RWPE2 (cell line): ENCODE results near the gene TUBA1C.

Source experiments
- ATAC-seq: fragments of 200-7000 bp; cut with Tn5 transposase; 3 replicates; pipeline ENCODE4 v1.9.1; 2021; ENCODE audit warnings: low read depth
- DNase-seq: peaks from one replicate; pipeline ENCODE4 v3.0.0-alpha.2; 2020; ENCODE audit warnings: low spot score
- H3K27ac ChIP-seq: fragments of 450-650 bp; 2 replicates; pipeline ENCODE4 v1.5.1; 2017; ENCODE audit warnings: mild to moderate bottlenecking; ENCODE audit not compliant: poor library complexity, severe bottlenecking
- H3K27me3 ChIP-seq: fragments of 250-450 bp; sonication (Bioruptor Pico); 2 replicates; pipeline ENCODE4 v1.5.1; 2021; ENCODE audit warnings: mild to moderate bottlenecking, moderate library complexity; ENCODE audit not compliant: insufficient read depth, poor library complexity, severe bottlenecking
- H3K36me3 ChIP-seq: fragments of 250-450 bp; sonication (Bioruptor Pico); 2 replicates; pipeline ENCODE4 v1.5.1; 2020; ENCODE audit warnings: low read depth, mild to moderate bottlenecking, moderate library complexity
- H3K4me1 ChIP-seq: fragments of 250-450 bp; sonication (Bioruptor Pico); 2 replicates; pipeline ENCODE4 v1.5.1; 2021; ENCODE audit warnings: mild to moderate bottlenecking, moderate library complexity; ENCODE audit not compliant: insufficient read depth, poor library complexity, severe bottlenecking
- H3K4me3 ChIP-seq: fragments of 250-450 bp; sonication (Bioruptor Pico); 2 replicates; pipeline ENCODE4 v1.5.1; 2021; ENCODE audit warnings: mild to moderate bottlenecking, moderate library complexity; ENCODE audit not compliant: severe bottlenecking
- H3K9me3 ChIP-seq: fragments of 250-450 bp; sonication (Bioruptor Pico); 2 replicates; pipeline ENCODE4 v1.5.1; 2021; ENCODE audit warnings: mild to moderate bottlenecking, moderate library complexity; ENCODE audit not compliant: severe bottlenecking
- TF ChIP-seq, protein P1 (sequence below): fragments of 450-650 bp; IDR thresholded peaks from one replicate; pipeline ENCODE4 v1.5.1; 2017; ENCODE audit warnings: mild to moderate bottlenecking, moderate library complexity; ENCODE audit not compliant: poor library complexity, severe bottlenecking

TUBA1C gene

DNA sequence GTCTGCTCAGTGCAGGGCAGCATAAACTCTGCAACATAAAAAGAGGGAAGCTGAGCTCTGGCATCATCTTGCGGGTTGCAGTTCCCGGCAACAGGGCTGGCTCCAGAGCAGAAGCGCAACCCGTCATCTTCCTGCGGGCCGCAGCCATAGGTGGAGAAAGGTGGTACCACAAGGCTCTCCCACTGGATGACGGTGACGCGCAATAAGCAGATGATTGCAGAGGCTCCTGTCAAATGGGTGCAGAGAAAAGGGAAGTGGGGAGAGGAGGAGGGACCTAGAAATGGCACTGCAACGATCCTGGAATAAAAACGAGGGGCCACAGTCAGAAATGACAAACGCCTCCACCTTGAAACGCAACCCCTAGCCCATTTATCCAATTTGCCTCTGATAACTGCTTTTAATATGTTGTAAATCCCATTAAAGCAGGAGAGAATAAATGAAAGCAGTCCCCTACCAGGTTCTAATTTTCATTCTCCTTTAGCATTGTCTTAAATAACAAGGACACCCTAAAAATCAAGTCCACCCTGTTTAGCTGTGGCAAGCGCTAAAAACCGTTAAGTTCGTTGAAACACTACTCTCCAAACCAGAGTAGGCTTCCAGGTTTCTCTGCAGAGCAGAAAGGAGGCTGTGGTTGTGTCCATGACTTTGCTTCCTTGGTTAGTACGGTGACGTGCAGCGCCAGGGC is 30.9 kb upstream of the TUBA1C start:
- TF ChIP-seq, protein P1, sequence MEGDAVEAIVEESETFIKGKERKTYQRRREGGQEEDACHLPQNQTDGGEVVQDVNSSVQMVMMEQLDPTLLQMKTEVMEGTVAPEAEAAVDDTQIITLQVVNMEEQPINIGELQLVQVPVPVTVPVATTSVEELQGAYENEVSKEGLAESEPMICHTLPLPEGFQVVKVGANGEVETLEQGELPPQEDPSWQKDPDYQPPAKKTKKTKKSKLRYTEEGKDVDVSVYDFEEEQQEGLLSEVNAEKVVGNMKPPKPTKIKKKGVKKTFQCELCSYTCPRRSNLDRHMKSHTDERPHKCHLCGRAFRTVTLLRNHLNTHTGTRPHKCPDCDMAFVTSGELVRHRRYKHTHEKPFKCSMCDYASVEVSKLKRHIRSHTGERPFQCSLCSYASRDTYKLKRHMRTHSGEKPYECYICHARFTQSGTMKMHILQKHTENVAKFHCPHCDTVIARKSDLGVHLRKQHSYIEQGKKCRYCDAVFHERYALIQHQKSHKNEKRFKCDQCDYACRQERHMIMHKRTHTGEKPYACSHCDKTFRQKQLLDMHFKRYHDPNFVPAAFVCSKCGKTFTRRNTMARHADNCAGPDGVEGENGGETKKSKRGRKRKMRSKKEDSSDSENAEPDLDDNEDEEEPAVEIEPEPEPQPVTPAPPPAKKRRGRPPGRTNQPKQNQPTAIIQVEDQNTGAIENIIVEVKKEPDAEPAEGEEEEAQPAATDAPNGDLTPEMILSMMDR: no peak
- Histone ChIP-seq H3K9me3 (no peaks in the 10 kb centered on the region), H3K4me1 (no peaks in the 10 kb centered on the region), H3K27me3 (no peaks in the 10 kb centered on the region), H3K4me3 (peak overlapping the region; percentile 43), H3K36me3 (no peaks in the 10 kb centered on the region), H3K27ac (peak overlapping the region; percentile 61)
- no peak for DNase-seq
- ATAC-seq: no peak

DNA sequence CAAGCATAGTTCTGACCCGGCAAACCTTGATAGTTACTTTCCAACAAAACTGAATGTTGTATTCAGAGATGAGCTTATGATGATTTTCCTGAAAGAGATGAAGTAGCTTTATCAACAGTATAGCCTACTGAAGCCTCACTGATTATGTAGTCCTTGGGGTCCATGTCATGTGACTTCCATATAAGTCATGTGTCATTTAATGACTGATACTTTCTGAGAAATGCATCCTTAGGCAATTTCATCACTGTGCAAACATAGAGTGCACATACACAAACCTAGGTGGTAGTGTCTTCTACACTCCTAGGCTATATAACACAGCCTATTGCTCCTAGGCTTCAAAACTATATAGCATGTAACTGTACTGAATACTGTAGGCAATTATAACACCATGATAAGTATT is 28.5 kb upstream of the TUBA1C start:
- Histone ChIP-seq H3K4me1 (no peaks in the 10 kb centered on the region), H3K27ac (no peak overlapping the region), H3K9me3 (no peaks in the 10 kb centered on the region), H3K4me3 (no peak overlapping the region), H3K36me3 (no peaks in the 10 kb centered on the region), H3K27me3 (no peaks in the 10 kb centered on the region)
- no peak for DNase-seq
- TF ChIP-seq, protein P1: no peak
- ATAC-seq: no peak

DNA sequence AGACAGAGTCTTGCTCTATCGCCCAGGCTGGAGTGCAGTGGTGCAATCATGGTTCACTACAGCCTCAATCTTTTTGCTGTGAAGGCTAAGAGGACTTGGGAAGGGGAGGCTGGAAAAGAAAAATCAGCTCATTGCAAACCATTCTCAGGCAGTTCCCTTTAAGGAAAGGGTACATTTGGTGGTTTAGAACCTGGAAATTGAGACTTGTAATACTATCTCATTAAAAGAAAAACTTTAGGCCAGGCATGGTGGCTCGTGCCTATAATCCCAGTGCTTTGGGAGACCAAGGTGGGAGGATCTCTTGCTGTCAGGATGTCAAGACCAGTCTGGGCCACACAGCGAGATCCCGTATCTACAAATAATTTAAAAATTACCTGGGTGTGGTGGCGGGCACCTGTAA is 21.3 kb upstream of the TUBA1C start:
- Histone ChIP-seq H3K27me3 (no peaks in the 10 kb centered on the region), H3K36me3 (no peaks in the 10 kb centered on the region), H3K4me1 (no peaks in the 10 kb centered on the region), H3K4me3 (no peak overlapping the region), H3K27ac (no peak overlapping the region), H3K9me3 (no peaks in the 10 kb centered on the region)
- DNase-seq (no peak), ATAC-seq (no peak)
- TF ChIP-seq, protein P1: no peak

DNA sequence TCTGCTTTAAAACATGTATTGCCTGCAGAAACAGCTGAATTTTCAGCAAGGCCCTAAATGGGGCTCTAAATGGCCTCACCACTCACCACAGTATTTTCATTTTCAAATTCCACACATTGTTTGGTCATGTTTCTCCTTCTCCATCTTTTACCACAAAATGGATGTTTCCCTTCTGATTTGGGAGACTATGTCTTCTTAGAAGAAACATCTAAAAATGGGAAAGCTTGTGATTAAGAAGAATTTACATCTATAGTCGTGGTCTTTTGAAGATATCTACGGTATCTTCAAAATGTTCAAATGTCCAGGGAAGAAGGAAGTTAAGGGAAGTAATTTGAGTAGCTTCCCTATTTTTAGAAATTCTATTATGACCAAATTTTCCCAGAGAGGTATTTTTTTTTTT is 20.7 kb upstream of the TUBA1C start:
- ATAC-seq: no peak
- H3K4me1 ChIP-seq: no peaks in the 10 kb centered on the region
- TF ChIP-seq, protein P1: no peak
- DNase-seq: no peak
- H3K27me3 ChIP-seq: no peaks in the 10 kb centered on the region
- no peak overlapping the region for H3K27ac ChIP-seq
- no peaks in the 10 kb centered on the region for H3K36me3 ChIP-seq
- no peak overlapping the region for H3K4me3 ChIP-seq
- H3K9me3 ChIP-seq: no peaks in the 10 kb centered on the region

DNA sequence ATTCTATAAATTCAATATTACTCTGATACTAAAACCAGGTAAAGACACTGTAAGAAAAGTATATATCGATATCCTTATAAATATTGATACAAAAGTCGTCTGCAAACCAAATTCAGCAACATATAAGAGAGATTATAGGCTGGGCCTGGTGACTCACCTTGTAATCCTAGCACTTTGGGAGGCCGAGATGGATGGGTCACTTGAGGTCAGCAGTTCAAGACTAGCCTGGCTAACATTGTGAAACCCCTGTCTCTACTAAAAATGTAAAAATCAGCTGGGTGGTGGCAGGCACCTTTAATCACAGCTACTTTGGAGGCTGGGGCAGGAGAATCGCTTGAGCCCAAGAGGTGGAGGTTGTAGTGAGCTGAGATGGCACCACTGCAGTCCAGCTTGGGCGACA is 13.5 kb upstream of the TUBA1C start:
- no peak overlapping the region for H3K4me3 ChIP-seq
- no peaks in the 10 kb centered on the region for H3K4me1 ChIP-seq
- TF ChIP-seq, protein P1: no peak
- H3K27ac ChIP-seq: no peak overlapping the region
- DNase-seq (no peak), ATAC-seq (no peak)
- no peaks in the 10 kb centered on the region for H3K27me3 ChIP-seq
- no peaks in the 10 kb centered on the region for H3K36me3 ChIP-seq
- no peaks in the 10 kb centered on the region for H3K9me3 ChIP-seq
